PC-9 (cell line): ENCODE measurements around the gene HS6ST3. TPM values are rescaled to one million over a fixed set of nuclear protein-coding genes. Genes with fewer than 3 reads are reported as not detected.

ENCODE experiments used
- BruUV-seq: library from RNA; stranded (reverse); fragments of 400-500 nt; replicated peaks from 2 replicates; lab custom pipeline; 2021; lab: Mats Ljungman, UMichigan
- CTCF ChIA-PET: fragments of 300-600 bp; sonication (Branson Sonifier 250); formaldehyde crosslinking; loops from one replicate; lab custom pipeline; 2022; ENCODE audit warnings: antibody characterized with exemption; lab: Charles Lee
- POLR2A ChIA-PET: fragments of 300-600 bp; sonication (Branson Sonifier 250); formaldehyde crosslinking; loops from one replicate; lab custom pipeline; 2022; ENCODE audit warnings: antibody characterized with exemption; ENCODE audit not compliant: unreplicated experiment; lab: Charles Lee
- DNase-seq, 2 experiments: peaks; one replicate each; pipeline versions ENCODE4 v3.0.0 to v3.0.0-alpha.2; 2015 to 2022; ENCODE audit warnings: mixed read lengths in 1 of 2
- H2AFZ ChIP-seq: fragments of 200-600 bp; sonication (generic); 2 replicates; pipeline ENCODE4 v1.8.1; 2017; ENCODE audit warnings: antibody characterized with exemption
- H3F3A ChIP-seq: fragments of 200-600 bp; sonication (generic); 2 replicates; pipeline ENCODE4 v1.8.1; 2017; ENCODE audit warnings: antibody characterized with exemption, mild to moderate bottlenecking, low read depth; ENCODE audit not compliant: insufficient read depth
- H3K27ac ChIP-seq: fragments of 200-600 bp; sonication (generic); 2 replicates; pipeline ENCODE4 v1.6.1; 2016; ENCODE audit warnings: mixed run types
- H3K27me3 ChIP-seq: fragments of 200-600 bp; sonication (generic); 2 replicates; pipeline ENCODE4 v1.6.1; 2016; ENCODE audit warnings: low read depth, mixed run types; ENCODE audit not compliant: insufficient read depth
- H3K36me3 ChIP-seq: fragments of 200-600 bp; sonication (generic); 2 replicates; pipeline ENCODE4 v1.6.1; 2016; ENCODE audit warnings: low read depth, mixed run types
- H3K4me1 ChIP-seq: fragments of 200-600 bp; sonication (generic); replicated peaks from 2 replicates; pipeline ENCODE4 v1.6.1; 2016; ENCODE audit warnings: mixed run types; ENCODE audit not compliant: insufficient read depth
- H3K4me2 ChIP-seq: fragments of 200-600 bp; sonication (generic); 2 replicates; pipeline ENCODE4 v1.6.1; 2017; ENCODE audit warnings: mixed run types
- H3K4me3 ChIP-seq: fragments of 200-600 bp; sonication (generic); 2 replicates; pipeline ENCODE4 v1.6.1; 2016; ENCODE audit warnings: mixed run types
- H3K79me2 ChIP-seq: fragments of 200-600 bp; sonication (generic); 2 replicates; pipeline ENCODE4 v1.6.1; 2017; ENCODE audit warnings: low read depth, mixed run types
- H3K9me2 ChIP-seq: fragments of 200-600 bp; sonication (generic); 2 replicates; pipeline ENCODE4 v1.8.1; 2017; ENCODE audit warnings: mild to moderate bottlenecking; ENCODE audit not compliant: insufficient read depth
- H3K9me3 ChIP-seq: fragments of 200-600 bp; sonication (generic); 2 replicates; pipeline ENCODE4 v1.8.1; 2016; ENCODE audit warnings: low read depth; ENCODE audit not compliant: insufficient read depth
- H4K20me1 ChIP-seq: fragments of 200-600 bp; sonication (generic); 2 replicates; pipeline ENCODE4 v1.8.1; 2017; ENCODE audit not compliant: insufficient read depth
- EZH2 ChIP-seq: fragments of 200-600 bp; sonication (generic); IDR thresholded peaks from 2 replicates; pipeline ENCODE4 v1.8.0; 2017; ENCODE audit warnings: antibody characterized with exemption, low read depth
- intact Hi-C: fragments of 100-400 bp; cut with micrococcal nuclease; formaldehyde crosslinking; loops from one replicate; pipeline ENCODE4 v1.10.0; 2022; ENCODE audit not compliant: unreplicated experiment
- total RNA-seq: library from RNA; stranded (reverse); gene quantifications from 2 replicates; pipeline ENCODE4 v1.2.3, GENCODE V29; 2021
- TF ChIP-seq, protein P1 (sequence below): fragments of 200-600 bp; sonication (generic); conservative IDR thresholded peaks from 2 replicates; pipeline ENCODE4 v1.6.1; 2017; ENCODE audit warnings: mixed run types, antibody characterized with exemption, mild to moderate bottlenecking, moderate library complexity

HS6ST3 gene
- total RNA-seq, 1 experiment from 2014 or later = not detected

- CTCF ChIA-PET = no interaction called here
- H3K4me1 ChIP-seq = no peaks in the 10 kb centered on the region
- H3K79me2 ChIP-seq = no peaks in the 10 kb centered on the region
These were observed 719.6 kb downstream of the HS6ST3 start for GRCh38 chr13:96809366-96810096.

GRCh38 chr13:96810104-96810503 is 720.2 kb downstream of the HS6ST3 start:
- intact Hi-C loops = loop anchor here (10.0 kb wide), 1 partner anchor 665 kb away; no protein-coding TSS in a partner anchor
- Histone ChIP-seq H4K20me1 (no peaks in the 10 kb centered on the region), H3K27ac (no peak overlapping the region), H2AFZ (no peak overlapping the region), H3K4me3 (no peak overlapping the region), H3K4me1 (no peaks in the 10 kb centered on the region), H3F3A (no peaks in the 10 kb centered on the region), H3K9me3 (no peaks in the 10 kb centered on the region), H3K9me2 (no peaks in the 10 kb centered on the region), H3K79me2 (no peaks in the 10 kb centered on the region), H3K4me2 (no peak overlapping the region), H3K36me3 (no peaks in the 10 kb centered on the region), H3K27me3 (peaks cover 15% of the 10 kb centered on the region; the same call in 1 of the 2 replicates)
- DNase-seq = no peak
- POLR2A ChIA-PET = no interaction called here
- BruUV-seq = no TSS peak
- CTCF ChIA-PET = no interaction called here
- TF ChIP-seq, protein P1, sequence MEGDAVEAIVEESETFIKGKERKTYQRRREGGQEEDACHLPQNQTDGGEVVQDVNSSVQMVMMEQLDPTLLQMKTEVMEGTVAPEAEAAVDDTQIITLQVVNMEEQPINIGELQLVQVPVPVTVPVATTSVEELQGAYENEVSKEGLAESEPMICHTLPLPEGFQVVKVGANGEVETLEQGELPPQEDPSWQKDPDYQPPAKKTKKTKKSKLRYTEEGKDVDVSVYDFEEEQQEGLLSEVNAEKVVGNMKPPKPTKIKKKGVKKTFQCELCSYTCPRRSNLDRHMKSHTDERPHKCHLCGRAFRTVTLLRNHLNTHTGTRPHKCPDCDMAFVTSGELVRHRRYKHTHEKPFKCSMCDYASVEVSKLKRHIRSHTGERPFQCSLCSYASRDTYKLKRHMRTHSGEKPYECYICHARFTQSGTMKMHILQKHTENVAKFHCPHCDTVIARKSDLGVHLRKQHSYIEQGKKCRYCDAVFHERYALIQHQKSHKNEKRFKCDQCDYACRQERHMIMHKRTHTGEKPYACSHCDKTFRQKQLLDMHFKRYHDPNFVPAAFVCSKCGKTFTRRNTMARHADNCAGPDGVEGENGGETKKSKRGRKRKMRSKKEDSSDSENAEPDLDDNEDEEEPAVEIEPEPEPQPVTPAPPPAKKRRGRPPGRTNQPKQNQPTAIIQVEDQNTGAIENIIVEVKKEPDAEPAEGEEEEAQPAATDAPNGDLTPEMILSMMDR = no peak
- TF ChIP-seq EZH2 = no peak

More at GRCh38 chr13:96809366-96810096, 719.6 kb downstream of the HS6ST3 start:
- no peak overlapping the region for H3K4me3 ChIP-seq
- peaks cover 20% of the 10 kb centered on the region; the same call in 1 of the 2 replicates for H3K27me3 ChIP-seq
- BruUV-seq = no TSS peak
- H3K9me2 ChIP-seq = no peaks in the 10 kb centered on the region
- no peak overlapping the region for H3K27ac ChIP-seq
- no peak for DNase-seq
- no peak overlapping the region for H2AFZ ChIP-seq
- H3K36me3 ChIP-seq = no peaks in the 10 kb centered on the region
- H3K4me2 ChIP-seq = no peak overlapping the region
- POLR2A ChIA-PET = no interaction called here
- no peaks in the 10 kb centered on the region for H3K9me3 ChIP-seq
- H3F3A ChIP-seq = no peaks in the 10 kb centered on the region
- TF ChIP-seq EZH2 = no peak
- TF ChIP-seq, protein P1 = no peak
- intact Hi-C loops = loop anchor here (10.0 kb wide), 1 partner anchor 665 kb away; no protein-coding TSS in a partner anchor
- H4K20me1 ChIP-seq = no peaks in the 10 kb centered on the region

GRCh38 chr13:96811049-96811448 is 721.1 kb downstream of the HS6ST3 start:
- Histone ChIP-seq H3K9me3 (no peaks in the 10 kb centered on the region), H3F3A (no peaks in the 10 kb centered on the region), H3K27ac (no peak overlapping the region), H4K20me1 (no peaks in the 10 kb centered on the region), H3K9me2 (no peaks in the 10 kb centered on the region), H3K4me2 (no peak overlapping the region), H3K4me3 (no peak overlapping the region), H3K4me1 (no peaks in the 10 kb centered on the region), H2AFZ (no peak overlapping the region), H3K27me3 (peaks cover 14% of the 10 kb centered on the region; the same call in 1 of the 2 replicates), H3K36me3 (no peaks in the 10 kb centered on the region), H3K79me2 (no peaks in the 10 kb centered on the region)
- intact Hi-C loops = loop anchor here (10.0 kb wide), 1 partner anchor 666 kb away; no protein-coding TSS in a partner anchor
- TF ChIP-seq, protein P1 = no peak
- TF ChIP-seq EZH2 = no peak
- no TSS peak for BruUV-seq
- no peak for DNase-seq
- POLR2A ChIA-PET = no interaction called here
- CTCF ChIA-PET = no interaction called here
